Fibroblast of mammary gland (primary cell): Measurements from ENCODE around the gene HSF4.

Experiments
- DNase-seq: peaks from one replicate; pipeline ENCODE4 v3.0.0-alpha.2; 2010; ENCODE audit warnings: low read depth
- H3K4me3 ChIP-seq: 2 replicates; pipeline ENCODE4 v1.5.1; 2011; ENCODE audit warnings: low read depth, mild to moderate bottlenecking, low read length, moderate library complexity; ENCODE audit not compliant: control insufficient read depth
- TF ChIP-seq, protein P1 (sequence below): conservative IDR thresholded peaks from 2 replicates; pipeline ENCODE4 v1.5.1; 2011; ENCODE audit warnings: low read depth, low read length, inconsistent platforms; ENCODE audit not compliant: control insufficient read depth, insufficient read depth

The HSF4 gene

DNA sequence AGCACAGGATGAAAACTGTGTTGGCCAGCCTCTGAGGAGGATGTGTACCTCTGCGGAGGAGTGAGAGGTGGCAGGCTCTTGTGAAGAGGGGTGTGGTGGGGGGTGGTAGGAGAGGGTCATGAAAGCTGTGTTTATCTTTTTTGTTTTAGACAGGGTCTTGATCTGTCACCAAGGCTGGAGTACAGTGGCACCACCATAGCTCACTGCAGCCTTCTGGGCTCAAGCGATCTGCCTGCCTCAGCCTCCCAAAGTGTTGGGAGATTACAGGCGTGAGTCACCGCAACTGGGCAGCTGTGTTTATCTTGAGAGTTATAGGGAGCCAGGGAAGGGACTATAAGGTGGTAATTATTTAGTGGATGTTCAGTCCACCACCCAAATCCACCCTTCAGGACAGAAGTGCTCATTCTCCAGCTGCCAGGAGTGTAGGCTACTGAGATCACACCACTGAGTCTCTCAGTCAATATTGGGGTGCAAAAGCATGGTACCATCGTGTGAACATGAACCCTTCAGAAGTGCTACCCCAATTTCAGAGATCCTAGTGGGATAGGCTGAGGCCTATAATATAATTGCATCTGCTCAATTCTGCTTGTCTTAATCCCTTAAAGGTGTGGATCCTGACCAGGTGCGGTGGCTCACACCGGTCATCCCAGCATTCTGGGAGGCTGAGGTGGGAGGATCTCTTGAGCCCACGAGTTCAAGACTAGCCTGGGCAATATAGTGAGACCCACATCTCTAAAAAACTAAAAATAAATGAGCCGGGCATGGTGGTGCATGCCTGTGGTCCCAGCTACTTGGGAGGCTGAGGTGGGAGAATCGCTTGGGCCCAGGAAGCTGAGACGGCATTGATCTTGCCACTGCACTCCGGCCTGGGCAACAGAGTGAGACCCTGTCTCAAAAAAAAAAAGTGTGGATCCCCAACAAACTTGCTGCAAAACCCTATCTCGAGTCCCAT, 26.2 kb downstream of the HSF4 start:
- H3K4me3 ChIP-seq, result no peak overlapping the region
- DNase-seq, result no peak
- TF ChIP-seq, protein P1, sequence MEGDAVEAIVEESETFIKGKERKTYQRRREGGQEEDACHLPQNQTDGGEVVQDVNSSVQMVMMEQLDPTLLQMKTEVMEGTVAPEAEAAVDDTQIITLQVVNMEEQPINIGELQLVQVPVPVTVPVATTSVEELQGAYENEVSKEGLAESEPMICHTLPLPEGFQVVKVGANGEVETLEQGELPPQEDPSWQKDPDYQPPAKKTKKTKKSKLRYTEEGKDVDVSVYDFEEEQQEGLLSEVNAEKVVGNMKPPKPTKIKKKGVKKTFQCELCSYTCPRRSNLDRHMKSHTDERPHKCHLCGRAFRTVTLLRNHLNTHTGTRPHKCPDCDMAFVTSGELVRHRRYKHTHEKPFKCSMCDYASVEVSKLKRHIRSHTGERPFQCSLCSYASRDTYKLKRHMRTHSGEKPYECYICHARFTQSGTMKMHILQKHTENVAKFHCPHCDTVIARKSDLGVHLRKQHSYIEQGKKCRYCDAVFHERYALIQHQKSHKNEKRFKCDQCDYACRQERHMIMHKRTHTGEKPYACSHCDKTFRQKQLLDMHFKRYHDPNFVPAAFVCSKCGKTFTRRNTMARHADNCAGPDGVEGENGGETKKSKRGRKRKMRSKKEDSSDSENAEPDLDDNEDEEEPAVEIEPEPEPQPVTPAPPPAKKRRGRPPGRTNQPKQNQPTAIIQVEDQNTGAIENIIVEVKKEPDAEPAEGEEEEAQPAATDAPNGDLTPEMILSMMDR, result no peak

DNA sequence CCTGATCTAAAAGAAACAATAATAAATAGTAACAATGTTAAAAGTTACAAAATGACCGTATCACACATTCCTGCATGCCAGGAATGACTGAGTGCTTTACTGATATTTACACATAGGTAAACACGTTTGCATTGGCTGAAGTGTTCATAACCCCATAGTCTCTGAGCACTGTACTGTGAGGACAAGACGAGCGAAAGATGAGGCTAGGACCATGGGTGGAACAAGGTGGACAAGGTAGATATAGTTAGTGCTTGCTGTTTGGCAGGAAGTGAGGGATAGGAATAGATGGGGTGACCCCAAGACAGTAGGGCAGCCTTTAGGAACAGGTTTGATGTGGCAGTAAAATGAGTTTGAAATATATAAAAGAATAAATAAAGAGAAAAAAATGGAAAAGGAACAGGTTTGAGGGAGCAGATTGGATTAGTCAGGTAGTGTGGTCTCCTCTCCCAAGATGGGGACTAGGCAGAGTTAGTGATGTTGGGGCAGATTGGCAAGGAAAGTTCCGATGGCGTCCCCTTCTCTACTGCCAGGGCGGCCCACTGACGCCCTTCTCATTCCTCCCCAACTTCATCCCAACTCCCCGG, 27.0 kb downstream of the HSF4 start:
- H3K4me3 ChIP-seq, result peak overlapping the region; percentile 40
- TF ChIP-seq, protein P1, result no peak
- DNase-seq, result no peak

DNA sequence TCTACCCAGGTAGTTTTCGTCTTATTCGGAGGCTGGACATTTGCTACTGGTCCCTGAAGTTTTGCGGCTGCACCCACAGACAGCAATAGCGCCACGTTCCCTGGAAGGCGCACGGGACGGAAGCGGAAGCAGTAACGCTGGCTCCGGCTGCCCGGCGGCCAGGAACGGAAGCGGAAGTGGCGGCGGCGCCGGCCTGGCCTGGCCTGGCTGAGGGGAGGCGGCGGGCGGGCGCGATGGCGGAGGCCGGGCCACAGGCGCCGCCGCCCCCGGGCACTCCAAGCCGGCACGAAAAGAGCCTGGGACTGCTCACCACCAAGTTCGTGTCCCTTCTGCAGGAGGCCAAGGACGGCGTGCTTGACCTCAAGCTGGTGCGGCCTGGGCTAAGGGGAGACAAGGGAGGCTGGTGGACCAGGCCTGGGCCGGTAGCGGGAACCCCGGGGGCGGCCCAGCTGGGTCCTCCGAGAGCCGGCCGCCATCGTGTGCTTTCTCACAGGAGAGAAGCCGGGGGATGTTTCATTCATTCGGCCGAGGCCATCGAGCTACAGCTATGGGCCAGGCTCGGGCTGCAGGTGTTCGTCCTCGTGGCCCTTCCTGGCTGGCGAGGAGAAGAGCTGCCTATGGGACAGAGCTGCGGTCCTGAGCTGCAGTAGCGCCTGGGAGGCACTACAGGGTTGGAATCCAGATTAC, 27.6 kb downstream of the HSF4 start, which contains the start of gene E2F4:
TSS of gene E2F4 (plus strand) at position 161 of the 687 bp plus-strand sequence. CDS start at position 234, 73 bp downstream.
- TF ChIP-seq, protein P1, result no peak
- DNase-seq, result peak; percentile 89

DNA sequence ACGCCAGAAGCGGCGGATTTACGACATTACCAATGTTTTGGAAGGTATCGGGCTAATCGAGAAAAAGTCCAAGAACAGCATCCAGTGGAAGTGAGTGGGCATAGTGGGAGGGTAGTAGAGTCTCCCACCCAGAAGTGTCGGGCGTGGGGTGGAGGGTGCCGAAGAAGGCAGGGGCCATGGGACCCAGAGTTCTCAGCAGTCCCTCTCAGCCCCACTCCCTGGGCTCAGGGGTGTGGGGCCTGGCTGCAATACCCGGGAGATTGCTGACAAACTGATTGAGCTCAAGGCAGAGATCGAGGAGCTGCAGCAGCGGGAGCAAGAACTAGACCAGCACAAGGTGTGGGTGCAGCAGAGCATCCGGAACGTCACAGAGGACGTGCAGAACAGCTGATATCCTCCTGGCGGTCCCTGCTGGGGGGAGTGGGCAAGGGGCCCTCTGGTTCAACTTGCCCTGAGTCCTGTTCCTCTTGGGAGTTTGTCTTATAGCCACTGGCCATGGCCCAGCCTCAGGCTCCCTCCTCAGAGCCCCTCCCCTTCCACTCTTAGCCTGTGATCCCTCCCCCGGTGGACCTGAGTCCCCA, 28.3 kb downstream of the HSF4 start:
- H3K4me3 ChIP-seq, result peak overlapping the region; percentile 95
- TF ChIP-seq, protein P1, result no peak
- no peak for DNase-seq

More for the DNA sequence above, 27.6 kb downstream of the HSF4 start, which contains the start of gene E2F4:
- peak within 1 kb of the TSS; percentile 95 for H3K4me3 ChIP-seq

DNA sequence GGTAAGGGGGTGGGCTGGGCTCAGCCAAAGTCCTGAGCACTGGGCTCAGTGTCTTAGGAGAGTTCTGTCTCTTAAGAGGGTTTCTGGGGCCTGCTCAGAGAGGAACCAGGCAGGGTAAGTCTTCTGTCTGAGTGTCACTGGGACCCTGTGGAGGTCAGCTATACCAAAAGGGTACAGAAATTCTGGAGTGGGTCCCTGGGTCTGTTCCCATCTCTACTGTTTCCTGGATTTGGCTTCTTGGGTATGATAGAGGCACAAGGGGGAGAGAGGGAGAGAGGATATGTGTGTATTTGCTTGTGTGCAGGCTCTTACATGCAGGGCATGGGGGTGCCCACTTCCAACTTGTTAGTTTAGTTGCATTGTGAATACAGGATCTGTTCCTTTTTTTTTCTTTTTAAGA, 29.0 kb downstream of the HSF4 start:
- TF ChIP-seq, protein P1, result no peak
- H3K4me3 ChIP-seq, result peak overlapping the region; percentile 95
- no peak for DNase-seq

DNA sequence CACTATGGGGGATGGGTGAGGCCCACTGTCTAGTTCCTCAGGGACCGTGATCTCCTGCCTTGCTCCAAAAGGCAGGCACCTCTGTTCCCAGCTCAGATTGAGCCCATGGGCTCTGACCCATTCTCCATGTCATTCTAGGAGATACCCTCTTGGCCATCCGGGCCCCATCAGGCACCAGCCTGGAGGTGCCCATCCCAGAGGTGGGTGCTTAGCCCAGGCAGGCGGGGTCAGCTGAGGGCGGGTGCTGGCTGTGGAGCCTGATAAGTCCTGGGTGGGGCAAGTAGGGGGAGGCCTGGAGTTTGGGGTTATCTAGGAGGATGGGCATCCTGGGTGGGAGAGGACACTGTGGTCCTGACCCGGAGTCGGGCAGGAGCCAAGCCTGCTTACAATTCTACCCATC, 29.7 kb downstream of the HSF4 start:
- no peak for DNase-seq

More for the DNA sequence above, 29.7 kb downstream of the HSF4 start:
- TF ChIP-seq, protein P1, result no peak
- no peak overlapping the region for H3K4me3 ChIP-seq
